GM12872 (cell line): ENCODE measurements around the gene WDR74.

Experiments used
- CTCF ChIP-seq: IDR thresholded peaks from 3 replicates; pipeline ENCODE4 v1.5.1; 2011; ENCODE audit warnings: low read depth, mild to moderate bottlenecking, low read length, moderate library complexity; ENCODE audit not compliant: insufficient read depth

The WDR74 gene

DNA sequence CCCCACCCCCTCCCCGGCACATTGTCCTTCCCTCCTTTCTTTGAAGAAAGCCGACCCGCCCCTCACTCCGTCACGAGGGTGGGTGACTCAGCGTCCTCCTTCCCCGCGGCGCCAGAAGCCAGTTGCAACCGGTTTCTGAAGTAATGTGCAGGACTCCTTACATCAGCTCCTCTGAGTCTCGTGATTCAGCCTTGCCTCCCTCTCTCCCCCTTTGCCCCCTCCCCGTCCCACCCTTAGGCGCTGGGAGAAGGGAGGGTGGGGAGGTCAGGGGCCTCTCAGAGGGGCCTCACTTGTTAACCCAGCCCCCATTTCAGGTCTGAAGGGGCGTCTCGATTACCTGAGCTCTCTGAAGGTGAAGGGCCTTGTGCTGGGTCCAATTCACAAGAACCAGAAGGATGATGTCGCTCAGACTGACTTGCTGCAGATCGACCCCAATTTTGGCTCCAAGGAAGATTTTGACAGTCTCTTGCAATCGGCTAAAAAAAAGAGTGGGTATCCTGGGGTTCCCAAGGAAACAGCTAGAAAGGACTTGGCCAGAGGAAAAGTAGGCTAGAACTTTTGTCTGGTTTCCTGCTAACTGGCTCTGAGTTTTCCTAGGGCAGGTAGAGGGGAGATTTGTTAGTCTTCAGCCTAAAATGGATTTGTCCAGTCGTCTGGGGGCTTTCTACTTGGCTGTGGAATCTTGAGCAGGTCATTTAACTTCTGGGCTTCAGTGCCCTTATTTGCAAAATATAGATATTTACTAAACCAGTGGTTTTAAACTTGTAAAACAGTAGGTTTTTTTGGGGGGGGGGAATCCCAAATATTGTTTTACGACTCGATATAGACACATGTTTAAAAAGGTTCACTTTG, 42.4 kb upstream of the WDR74 start:
- TF ChIP-seq CTCF = no peak

GRCh38 chr11:62880803-62881578, 41.6 kb upstream of the WDR74 start, which contains the start of gene SLC3A2:
TSS of gene SLC3A2 (plus strand) at chr11:62880896. CDS start at chr11:62881024, 128 bp downstream.
- peak; percentile 80 for TF ChIP-seq CTCF

- no peak for TF ChIP-seq CTCF
These were observed 40.9 kb upstream of the WDR74 start for GRCh38 chr11:62880231-62880802.

GRCh38 chr11:62879235-62879978, 40.0 kb upstream of the WDR74 start:
- no peak for TF ChIP-seq CTCF

DNA sequence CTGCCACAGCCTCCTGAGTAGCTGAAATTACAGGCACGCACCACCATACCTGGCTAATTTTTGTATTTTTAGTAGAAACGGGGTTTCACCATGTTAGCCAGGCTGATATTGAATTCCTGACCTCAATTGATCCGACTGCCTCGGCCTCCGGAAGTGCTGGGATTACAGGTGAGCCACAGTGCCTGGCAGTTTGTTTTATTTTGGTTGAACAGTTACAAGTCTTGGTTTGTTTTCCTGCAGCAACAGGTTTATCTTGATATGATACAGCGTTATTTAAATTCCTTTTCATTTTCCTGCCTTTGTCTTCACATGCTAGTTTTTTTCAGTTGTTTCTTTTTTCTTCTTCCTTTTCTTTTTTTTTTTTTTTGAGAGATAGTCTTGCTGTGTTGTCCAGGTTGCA, 37.3 kb upstream of the WDR74 start:
- no peak for TF ChIP-seq CTCF

GRCh38 chr11:62875698-62876478, 36.5 kb upstream of the WDR74 start:
- TF ChIP-seq CTCF = no peak
